Progenitor cell of endocrine pancreas (in vitro differentiated cells): ENCODE measurements around the gene LHX2. TPM values are rescaled to one million over a fixed set of nuclear protein-coding genes. Genes with fewer than 3 reads are reported as not detected.

Source experiments
- DNase-seq: peaks from one replicate; pipeline ENCODE4 v3.0.0; 2021; ENCODE audit warnings: low spot score; ENCODE audit not compliant: unreplicated experiment
- H3K27ac Mint-ChIP-seq: 2 replicates; pipeline ENCODE4 v1.8.0; 2021; ENCODE audit warnings: mild to moderate bottlenecking, moderate library complexity, mixed read lengths
- H3K27me3 Mint-ChIP-seq: 2 replicates; pipeline ENCODE4 v1.8.0; 2021; ENCODE audit warnings: mixed read lengths
- H3K36me3 Mint-ChIP-seq: 2 replicates; pipeline ENCODE4 v1.8.0; 2022; ENCODE audit warnings: mixed read lengths; ENCODE audit not compliant: insufficient read depth
- H3K4me1 Mint-ChIP-seq: 2 replicates; pipeline ENCODE4 v1.8.0; 2021; ENCODE audit warnings: low read depth, mixed read lengths
- H3K4me3 Mint-ChIP-seq: 2 replicates; pipeline ENCODE4 v1.8.0; 2021; ENCODE audit warnings: low read depth, mild to moderate bottlenecking, moderate library complexity, mixed read lengths
- H3K9me3 Mint-ChIP-seq: 2 replicates; pipeline ENCODE4 v1.8.0; 2021; ENCODE audit warnings: low read depth, mixed read lengths
- CTCF ChIP-seq: fragments of 200-600 bp; sonication (generic); IDR thresholded peaks from one replicate; pipeline ENCODE4 v1.5.0; 2021; ENCODE audit warnings: antibody characterized with exemption, mild to moderate bottlenecking; ENCODE audit not compliant: unreplicated experiment
- total RNA-seq: library from RNA; stranded (reverse); gene quantifications from 2 replicates; pipeline ENCODE4 v1.2.1, GENCODE V29; 2021

The LHX2 gene
- total RNA-seq, 1 donor from 2014 or later = not detected

- no peak for TF ChIP-seq CTCF
- Mint-ChIP-seq H3K9me3 (no peaks in the 10 kb centered on the region), H3K4me1 (no peaks in the 10 kb centered on the region), H3K36me3 (no peaks in the 10 kb centered on the region), H3K27ac (no peak overlapping the region), H3K4me3 (no peak overlapping the region), H3K27me3 (peaks cover 65% of the 10 kb centered on the region)
- no peak for DNase-seq
Measured at GRCh38 chr9:124047251-124047672, 35.7 kb downstream of the LHX2 start.

GRCh38 chr9:124050955-124051354 is 39.4 kb downstream of the LHX2 start:
- no peaks in the 10 kb centered on the region for H3K36me3 Mint-ChIP-seq
- peaks cover 48% of the 10 kb centered on the region for H3K27me3 Mint-ChIP-seq
- no peaks in the 10 kb centered on the region for H3K9me3 Mint-ChIP-seq
- no peak for DNase-seq
- no peak for TF ChIP-seq CTCF
- H3K4me3 Mint-ChIP-seq = no peak overlapping the region
- H3K27ac Mint-ChIP-seq = no peak overlapping the region
- H3K4me1 Mint-ChIP-seq = no peaks in the 10 kb centered on the region

- H3K36me3 Mint-ChIP-seq = no peaks in the 10 kb centered on the region
- no peaks in the 10 kb centered on the region for H3K9me3 Mint-ChIP-seq
- no peaks in the 10 kb centered on the region for H3K4me1 Mint-ChIP-seq
- no peak overlapping the region for H3K27ac Mint-ChIP-seq
- peaks cover 41% of the 10 kb centered on the region for H3K27me3 Mint-ChIP-seq
- TF ChIP-seq CTCF = no peak
- H3K4me3 Mint-ChIP-seq = no peak overlapping the region
- DNase-seq = no peak
Measured at GRCh38 chr9:124052401-124052800, 40.8 kb downstream of the LHX2 start.

- Mint-ChIP-seq H3K27me3 (peaks cover 42% of the 10 kb centered on the region), H3K27ac (peak overlapping the region; percentile 80), H3K36me3 (no peaks in the 10 kb centered on the region), H3K4me3 (no peak overlapping the region), H3K4me1 (no peaks in the 10 kb centered on the region), H3K9me3 (no peaks in the 10 kb centered on the region)
- DNase-seq = no peak
- TF ChIP-seq CTCF = no peak
Measured at GRCh38 chr9:124054582-124055227, 43.1 kb downstream of the LHX2 start.

- H3K27ac Mint-ChIP-seq = no peak overlapping the region
- H3K9me3 Mint-ChIP-seq = no peaks in the 10 kb centered on the region
- H3K27me3 Mint-ChIP-seq = peaks cover 39% of the 10 kb centered on the region
- H3K4me3 Mint-ChIP-seq = no peak overlapping the region
- no peaks in the 10 kb centered on the region for H3K4me1 Mint-ChIP-seq
- TF ChIP-seq CTCF = no peak
- H3K36me3 Mint-ChIP-seq = no peaks in the 10 kb centered on the region
- DNase-seq = no peak
Measured at GRCh38 chr9:124060844-124061605, 49.5 kb downstream of the LHX2 start.
